H9 (cell line): Measurements from ENCODE around the gene PIK3CG. TPM values are rescaled to one million over a fixed set of nuclear protein-coding genes. Genes with fewer than 3 reads are reported as not detected.

Experiments used
- DNase-seq: peaks from one replicate; pipeline ENCODE4 v3.0.0-alpha.2; 2017
- H2AFZ ChIP-seq: one replicate; pipeline ENCODE4 v1.6.1; 2013; ENCODE audit warnings: mild to moderate bottlenecking, low read length, control low read depth, moderate library complexity
- H2AK5ac ChIP-seq: 2 replicates; pipeline ENCODE4 v1.6.1; 2013; ENCODE audit warnings: low read length, control low read depth, mixed read lengths; ENCODE audit not compliant: insufficient read length
- H2BK120ac ChIP-seq: one replicate; pipeline ENCODE4 v1.6.1; 2013; ENCODE audit warnings: low read depth, mild to moderate bottlenecking, low read length, control low read depth, inconsistent platforms; ENCODE audit not compliant: poor library complexity, severe bottlenecking
- H2BK12ac ChIP-seq: 2 replicates; pipeline ENCODE4 v1.6.1; 2013; ENCODE audit warnings: low read length, control low read depth, mixed read lengths, low read depth; ENCODE audit not compliant: insufficient read length
- H2BK15ac ChIP-seq: 2 replicates; pipeline ENCODE4 v1.6.1; 2013; ENCODE audit warnings: low read depth, low read length, control low read depth
- H2BK20ac ChIP-seq: one replicate; pipeline ENCODE4 v1.6.1; 2013; ENCODE audit warnings: low read depth, mild to moderate bottlenecking, low read length, control low read depth, inconsistent platforms; ENCODE audit not compliant: poor library complexity, severe bottlenecking
- H2BK5ac ChIP-seq: 2 replicates; pipeline ENCODE4 v1.6.1; 2013; ENCODE audit warnings: low read length, control low read depth, mixed read lengths; ENCODE audit not compliant: insufficient read length
- H3K14ac ChIP-seq: 2 replicates; pipeline ENCODE4 v1.6.1; 2013; ENCODE audit warnings: low read length, control low read depth; ENCODE audit not compliant: insufficient read depth
- H3K18ac ChIP-seq: 2 replicates; pipeline ENCODE4 v1.6.1; 2013; ENCODE audit warnings: low read depth, mild to moderate bottlenecking, mixed read lengths, low read length, control low read depth; ENCODE audit not compliant: insufficient read length
- H3K23ac ChIP-seq: 2 replicates; pipeline ENCODE4 v1.6.1; 2013; ENCODE audit warnings: low read length, control low read depth, mixed read lengths, low read depth; ENCODE audit not compliant: insufficient read length
- H3K23me2 ChIP-seq: 2 replicates; pipeline ENCODE4 v1.6.1; 2013; ENCODE audit warnings: low read depth, mild to moderate bottlenecking, mixed read lengths, low read length, control low read depth; ENCODE audit not compliant: insufficient read length, poor library complexity, severe bottlenecking
- H3K27ac ChIP-seq: 2 replicates; pipeline ENCODE4 v1.5.1; 2013; ENCODE audit warnings: low read length, control low read depth, mixed read lengths, low read depth; ENCODE audit not compliant: insufficient read length
- H3K27me3 ChIP-seq: 2 replicates; pipeline ENCODE4 v1.6.1; 2013; ENCODE audit warnings: low read length, control low read depth, inconsistent platforms; ENCODE audit not compliant: insufficient read depth
- H3K4ac ChIP-seq: 2 replicates; pipeline ENCODE4 v1.6.1; 2013; ENCODE audit warnings: low read depth, mild to moderate bottlenecking, control low read depth, inconsistent platforms, low read length, moderate library complexity
- H3K4me1 ChIP-seq: 2 replicates; pipeline ENCODE4 v1.6.1; 2013; ENCODE audit warnings: low read length, control low read depth, inconsistent platforms; ENCODE audit not compliant: insufficient read depth
- H3K4me2 ChIP-seq: 2 replicates; pipeline ENCODE4 v1.6.1; 2013; ENCODE audit warnings: low read length, control low read depth, mixed read lengths; ENCODE audit not compliant: insufficient read length, insufficient read depth
- H3K56ac ChIP-seq: 2 replicates; pipeline ENCODE4 v1.6.1; 2013; ENCODE audit warnings: low read depth, mild to moderate bottlenecking, mixed read lengths, low read length, control low read depth; ENCODE audit not compliant: insufficient read length
- H3K79me1 ChIP-seq: 2 replicates; pipeline ENCODE4 v1.6.1; 2013; ENCODE audit warnings: low read depth, mild to moderate bottlenecking, moderate library complexity, low read length, control low read depth, inconsistent platforms; ENCODE audit not compliant: insufficient read depth, poor library complexity, severe bottlenecking
- H3K79me2 ChIP-seq: 2 replicates; pipeline ENCODE4 v1.6.1; 2013; ENCODE audit warnings: low read length, control low read depth, inconsistent platforms; ENCODE audit not compliant: insufficient read depth
- H3K9ac ChIP-seq: 2 replicates; pipeline ENCODE4 v1.6.1; 2013; ENCODE audit warnings: low read length, control low read depth, mixed read lengths; ENCODE audit not compliant: insufficient read length; ENCODE audit errors: extremely low read depth
- H3K9me3 ChIP-seq: one replicate; pipeline ENCODE4 v1.6.1; 2013; ENCODE audit warnings: low read depth, low read length, inconsistent platforms; ENCODE audit not compliant: control insufficient read depth
- H3T11ph ChIP-seq: one replicate; pipeline ENCODE4 v1.6.1; 2013; ENCODE audit warnings: mild to moderate bottlenecking, low read length, control low read depth, inconsistent platforms
- H4K20me1 ChIP-seq: one replicate; pipeline ENCODE4 v1.6.1; 2013; ENCODE audit not compliant: control insufficient read depth, insufficient read length, insufficient read depth
- H4K5ac ChIP-seq: 2 replicates; pipeline ENCODE4 v1.6.1; 2013; ENCODE audit warnings: low read depth, mild to moderate bottlenecking, mixed read lengths, low read length, control low read depth; ENCODE audit not compliant: insufficient read length
- H4K8ac ChIP-seq: replicated peaks from 2 replicates; pipeline ENCODE4 v1.6.1; 2013; ENCODE audit warnings: low read length, control low read depth, mixed read lengths, low read depth; ENCODE audit not compliant: insufficient read length
- H4K91ac ChIP-seq: 2 replicates; pipeline ENCODE4 v1.6.1; 2013; ENCODE audit warnings: low read depth, mild to moderate bottlenecking, moderate library complexity, mixed read lengths, low read length, control low read depth; ENCODE audit not compliant: insufficient read length
- H3K27ac Mint-ChIP-seq, 3 experiments: 2 replicates in 2 of 3; 3 replicates in 1 of 3; pipeline ENCODE4 v1.8.0; 2020 to 2021; ENCODE audit warnings: mixed read lengths in 3 of 3, mild to moderate bottlenecking in 1 of 3, moderate library complexity in 1 of 3
- H3K27me3 Mint-ChIP-seq: 2 replicates; pipeline ENCODE4 v1.8.0; 2021; ENCODE audit warnings: low read depth, mild to moderate bottlenecking, moderate library complexity, mixed read lengths
- H3K36me3 Mint-ChIP-seq, 3 experiments: 2 replicates in 2 of 3; 3 replicates in 1 of 3; pipeline ENCODE4 v1.8.0; 2020 to 2021; ENCODE audit warnings: low read depth in 3 of 3, mixed read lengths in 3 of 3; ENCODE audit not compliant: insufficient read depth in 1 of 3
- H3K4me1 Mint-ChIP-seq, 2 experiments: 2 replicates each; pipeline ENCODE4 v1.8.0; 2020; ENCODE audit warnings: mixed read lengths in 2 of 2
- H3K4me3 Mint-ChIP-seq, 2 experiments: 2 replicates in 1 of 2; 3 replicates in 1 of 2; pipeline ENCODE4 v1.8.0; 2020 to 2021; ENCODE audit warnings: mild to moderate bottlenecking in 2 of 2, mixed read lengths in 2 of 2, moderate library complexity in 1 of 2
- H3K9me3 Mint-ChIP-seq, 2 experiments: 2 replicates in 1 of 2; 3 replicates in 1 of 2; pipeline ENCODE4 v1.8.0; 2020; ENCODE audit warnings: mild to moderate bottlenecking in 2 of 2, mixed read lengths in 2 of 2, moderate library complexity in 1 of 2
- CTCF ChIP-seq: fragments of 200-600 bp; sonication (generic); conservative IDR thresholded peaks from 3 replicates; pipeline ENCODE4 v1.8.0; 2021; ENCODE audit warnings: antibody characterized with exemption, mild to moderate bottlenecking
- WGBS: extraction: QIAGEN DNeasy Blood & Tissue Kit; methylation state at CpG from one replicate; pipeline ENCODE4 v1.1.7; 2013; ENCODE audit warnings: missing lambda C conversion rate, low lambda C conversion rate, mixed read lengths; ENCODE audit not compliant: insufficient read length; ENCODE audit errors: extremely low coverage; 5-methylcytosine and 5-hydroxymethylcytosine counted together
- total RNA-seq: library from RNA; stranded (reverse); gene quantifications from 2 replicates; pipeline ENCODE4 v1.2.1, GENCODE V29; 2021

Gene PIK3CG
- total RNA-seq, 1 experiment from 2014 or later, result not detected

- H3K23ac ChIP-seq, result no peak overlapping the region
- no peak for TF ChIP-seq CTCF
Measured at GRCh38 chr7:106914018-106914607, 49.0 kb downstream of the PIK3CG start.

More at GRCh38 chr7:106914018-106914607, 49.0 kb downstream of the PIK3CG start:
- Histone ChIP-seq H2AK5ac (no peak overlapping the region), H3K79me2 (no peaks in the 10 kb centered on the region), H3T11ph (no peak overlapping the region), H3K79me1 (no peaks in the 10 kb centered on the region), H3K27me3 (no peaks in the 10 kb centered on the region), H4K20me1 (no peaks in the 10 kb centered on the region), H3K4me1 (no peaks in the 10 kb centered on the region), H3K23me2 (no peaks in the 10 kb centered on the region), H3K27ac (no peak overlapping the region), H3K9ac (no peak overlapping the region), H4K91ac (no peak overlapping the region), H2BK15ac (no peak overlapping the region), H4K8ac (no peak overlapping the region), H2BK12ac (no peak overlapping the region), H3K4ac (no peak overlapping the region), H2BK120ac (no peak overlapping the region), H3K9me3 (no peaks in the 10 kb centered on the region), H3K56ac (no peak overlapping the region), H3K4me2 (no peak overlapping the region), H2AFZ (no peak overlapping the region), H3K18ac (no peak overlapping the region), H2BK20ac (no peak overlapping the region), H2BK5ac (no peak overlapping the region), H3K14ac (no peak overlapping the region), H4K5ac (no peak overlapping the region)
- H3K4me3 Mint-ChIP-seq, result no peak overlapping the region
- H3K27ac Mint-ChIP-seq, result no peak overlapping the region
- no peaks in the 10 kb centered on the region for H3K36me3 Mint-ChIP-seq
- WGBS, result no CpG with 5 or more reads among the region's 3 CpGs
- no peak for DNase-seq
- peaks cover 3% of the 10 kb centered on the region for H3K27me3 Mint-ChIP-seq
- H3K4me1 Mint-ChIP-seq, result no peaks in the 10 kb centered on the region
- H3K9me3 Mint-ChIP-seq, result no peaks in the 10 kb centered on the region; a peak in 1 of 5 replicates
